ENCODE data around the gene ZIC2. TPM values are rescaled to one million over a fixed set of nuclear protein-coding genes. Genes with fewer than 3 reads are reported as not detected.

Gene ZIC2
- total RNA-seq, 1 donor from 2014 or later: 1.8 TPM

DNA sequence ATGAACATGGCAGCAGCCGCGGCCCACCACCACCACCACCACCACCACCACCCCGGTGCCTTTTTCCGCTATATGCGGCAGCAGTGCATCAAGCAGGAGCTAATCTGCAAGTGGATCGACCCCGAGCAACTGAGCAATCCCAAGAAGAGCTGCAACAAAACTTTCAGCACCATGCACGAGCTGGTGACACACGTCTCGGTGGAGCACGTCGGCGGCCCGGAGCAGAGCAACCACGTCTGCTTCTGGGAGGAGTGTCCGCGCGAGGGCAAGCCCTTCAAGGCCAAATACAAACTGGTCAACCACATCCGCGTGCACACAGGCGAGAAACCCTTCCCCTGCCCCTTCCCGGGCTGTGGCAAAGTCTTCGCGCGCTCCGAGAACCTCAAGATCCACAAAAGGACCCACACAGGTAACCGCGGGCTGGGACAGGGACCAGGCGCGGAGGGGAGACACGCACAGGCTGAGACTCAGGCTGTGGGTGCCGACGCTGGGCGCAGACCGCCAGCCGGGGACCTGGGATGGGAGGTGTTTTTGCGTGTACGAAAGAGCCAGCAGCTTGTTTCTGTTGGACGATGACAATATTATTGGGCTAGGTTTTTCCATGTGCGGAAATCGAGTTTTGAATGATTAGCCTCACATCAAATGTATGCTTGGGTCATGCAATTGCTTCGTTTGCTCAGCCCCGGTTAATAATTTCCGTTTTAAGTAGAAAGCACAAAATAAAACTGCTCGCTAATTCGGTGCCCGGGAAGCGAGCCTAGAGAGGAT lies 1.3 kb downstream of the ZIC2 start:
- H4K20me1 ChIP-seq (ENCODE audit: insufficient read depth, low read length): peaks cover 25% of the 10 kb centered on the region
- H3K9ac ChIP-seq (ENCODE audit: low read length): peak overlapping the region; percentile 87
- H3K4me2 ChIP-seq (ENCODE audit: low read length): peak overlapping the region; percentile 81
- Mint-ChIP-seq H3K36me3 (ENCODE audit: low read depth, unreplicated experiment) (no peaks in the 10 kb centered on the region), H3K4me3 (ENCODE audit: unreplicated experiment) (peak overlapping the region; percentile 79), H3K27me3 (ENCODE audit: low read depth, unreplicated experiment) (peaks cover 57% of the 10 kb centered on the region), H3K27ac (ENCODE audit: unreplicated experiment) (peak overlapping the region; percentile 68), H3K9me3 (ENCODE audit: unreplicated experiment) (peaks cover 13% of the 10 kb centered on the region), H3K4me1 (ENCODE audit: low read depth, unreplicated experiment) (peaks cover 4% of the 10 kb centered on the region)
- H3K36me3 ChIP-seq (ENCODE audit: insufficient read depth, low read length): no peaks in the 10 kb centered on the region
- peaks cover 56% of the 10 kb centered on the region for H3K27me3 ChIP-seq (ENCODE audit: insufficient read depth, low read length)
- no peak for FAIRE-seq
- H3K4me3 ChIP-seq (ENCODE audit: insufficient read depth, low read depth, low read length): peak overlapping the region; percentile 73
- no peak overlapping the region for H2AFZ ChIP-seq (ENCODE audit: low read depth, low read length)
- H3K9me3 ChIP-seq (ENCODE audit: insufficient read depth, low read depth, low read length): no peaks in the 10 kb centered on the region
- H3K4me1 ChIP-seq (ENCODE audit: insufficient read depth, low read length): peaks cover 12% of the 10 kb centered on the region
- TF ChIP-seq CTCF (IDR thresholded peaks at IDR 0.05; ENCODE audit: insufficient read depth, low read depth, low read length): no peak
- H3K79me2 ChIP-seq (ENCODE audit: insufficient read depth, low read length): peaks cover 55% of the 10 kb centered on the region
- no peak for DNase-seq (ENCODE audit: low read depth)
- peak overlapping the region; percentile 68 for H3K27ac ChIP-seq (ENCODE audit: low read depth, low read length)

DNA sequence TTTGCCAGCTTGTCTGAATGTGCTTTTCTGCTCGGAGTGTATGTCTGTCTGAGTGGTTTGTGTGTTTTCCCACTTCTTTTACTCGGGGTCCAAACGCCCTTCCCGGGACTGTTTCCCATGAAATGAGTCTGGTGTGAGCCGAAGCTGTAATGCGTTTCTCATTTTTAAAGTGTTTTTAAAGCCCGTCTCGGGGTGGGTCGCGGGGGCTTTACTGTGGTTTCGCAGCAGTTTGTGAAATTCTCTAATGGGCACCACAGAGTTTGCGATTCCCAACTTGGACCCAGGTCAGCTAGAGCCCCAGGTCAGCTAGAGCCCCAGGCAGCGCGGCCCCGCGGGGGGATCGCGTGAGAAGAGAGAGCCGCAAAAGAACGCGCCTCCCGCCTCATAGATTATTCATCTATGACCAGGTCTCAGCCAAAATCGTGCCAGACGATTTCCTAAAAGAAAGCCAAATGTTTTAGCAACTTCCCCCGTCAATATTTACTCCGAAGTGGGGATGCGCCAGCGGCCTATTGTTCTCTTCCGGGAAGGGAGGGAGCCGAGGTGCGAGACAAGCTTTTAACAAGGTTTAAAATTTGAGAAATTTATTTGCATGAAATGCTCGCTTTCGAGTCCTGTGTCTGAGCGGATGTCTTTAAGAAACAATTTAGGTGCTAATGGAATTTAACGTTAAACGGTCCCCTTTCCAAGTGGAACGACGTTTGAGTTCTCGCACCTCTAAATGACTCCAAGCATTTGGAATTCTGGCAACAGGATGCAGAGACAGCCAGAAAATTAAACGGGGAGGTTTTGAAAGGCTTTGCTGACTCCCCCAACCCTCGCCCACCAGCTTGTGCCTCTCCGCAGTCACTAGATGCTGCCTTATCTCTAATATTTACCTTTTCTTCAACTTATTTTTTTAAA lies 2.2 kb downstream of the ZIC2 start:
- no peaks in the 10 kb centered on the region for H3K9me3 ChIP-seq (ENCODE audit: insufficient read depth, low read depth, low read length)
- H3K4me1 ChIP-seq (ENCODE audit: insufficient read depth, low read length): peaks cover 12% of the 10 kb centered on the region
- peak overlapping the region; percentile 73 for H3K4me3 ChIP-seq (ENCODE audit: insufficient read depth, low read depth, low read length)
- H3K4me1 Mint-ChIP-seq (ENCODE audit: low read depth, unreplicated experiment): peaks cover 4% of the 10 kb centered on the region
- TF ChIP-seq EZH2 (IDR thresholded peaks at IDR 0.05; ENCODE audit: insufficient read depth, low read length) (no peak), CTCF (IDR thresholded peaks at IDR 0.05; ENCODE audit: insufficient read depth, low read depth, low read length) (no peak)
- H4K20me1 ChIP-seq (ENCODE audit: insufficient read depth, low read length): peaks cover 25% of the 10 kb centered on the region
- H3K9ac ChIP-seq (ENCODE audit: low read length): peak overlapping the region; percentile 87
- peaks cover 57% of the 10 kb centered on the region for H3K27me3 Mint-ChIP-seq (ENCODE audit: low read depth, unreplicated experiment)
- H3K27ac ChIP-seq (ENCODE audit: low read depth, low read length): peak overlapping the region; percentile 68
- peaks cover 13% of the 10 kb centered on the region for H3K9me3 Mint-ChIP-seq (ENCODE audit: unreplicated experiment)
- FAIRE-seq (no peak), DNase-seq (ENCODE audit: low read depth) (no peak)
- no peaks in the 10 kb centered on the region for H3K36me3 Mint-ChIP-seq (ENCODE audit: low read depth, unreplicated experiment)
- peak overlapping the region; percentile 81 for H3K4me2 ChIP-seq (ENCODE audit: low read length)
- H3K27ac Mint-ChIP-seq (ENCODE audit: unreplicated experiment): peak overlapping the region; percentile 85
- H3K36me3 ChIP-seq (ENCODE audit: insufficient read depth, low read length): no peaks in the 10 kb centered on the region
- peaks cover 50% of the 10 kb centered on the region for H3K27me3 ChIP-seq (ENCODE audit: insufficient read depth, low read length)
- no peak overlapping the region for H2AFZ ChIP-seq (ENCODE audit: low read depth, low read length)
- H3K4me3 Mint-ChIP-seq (ENCODE audit: unreplicated experiment): peak overlapping the region; percentile 79
- H3K79me2 ChIP-seq (ENCODE audit: insufficient read depth, low read length): peaks cover 57% of the 10 kb centered on the region

Measured in astrocyte (in vitro differentiated cells and primary cell).